Gastrocnemius medialis (tissue), 4 donors: ENCODE measurements around the gene KCNIP4.

Experiments used
- POLR2A ChIP-seq, 2 donors: fragments of 450-650 bp; IDR thresholded peaks; one replicate each; pipeline ENCODE4 v1.6.1; 2017; ENCODE audit warnings: antibody characterized with exemption in 2 of 2, mild to moderate bottlenecking in 2 of 2, moderate library complexity in 2 of 2
- TF ChIP-seq, protein P1 (sequence below), 5 experiments: fragments of 450-650 bp in 3 of 5; fragments of 200-600 bp in 2 of 5; sonication (generic) in 2 of 5; IDR thresholded peaks in 4 of 5; conservative IDR thresholded peaks in 1 of 5; 1 replicate in 4 of 5; 2 replicates in 1 of 5; pipeline ENCODE4 v1.5.1; 2016 to 2019; ENCODE audit warnings: antibody characterized with exemption in 5 of 5, mild to moderate bottlenecking in 3 of 5, moderate library complexity in 3 of 5

DNA sequence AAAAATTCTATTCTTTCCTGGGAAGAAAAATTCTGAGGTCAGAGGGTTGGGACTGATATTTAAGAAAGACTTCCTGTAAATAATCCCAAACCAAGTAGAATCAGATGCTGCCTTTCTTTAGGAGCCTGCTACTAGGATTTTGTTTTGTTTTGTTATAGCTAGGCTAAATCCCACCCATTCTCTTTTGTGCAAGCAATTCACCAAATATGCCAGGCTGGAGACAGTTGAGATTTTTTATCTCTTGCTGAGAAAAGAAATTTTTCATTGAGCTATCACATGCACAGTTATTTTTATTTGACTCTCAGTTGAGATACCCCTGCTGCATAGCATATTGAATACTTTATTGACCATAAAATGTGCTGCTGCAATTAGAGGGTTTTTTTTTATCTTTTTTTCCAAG lies 196.0 kb downstream of the KCNIP4 start:
- TF ChIP-seq, protein P1, sequence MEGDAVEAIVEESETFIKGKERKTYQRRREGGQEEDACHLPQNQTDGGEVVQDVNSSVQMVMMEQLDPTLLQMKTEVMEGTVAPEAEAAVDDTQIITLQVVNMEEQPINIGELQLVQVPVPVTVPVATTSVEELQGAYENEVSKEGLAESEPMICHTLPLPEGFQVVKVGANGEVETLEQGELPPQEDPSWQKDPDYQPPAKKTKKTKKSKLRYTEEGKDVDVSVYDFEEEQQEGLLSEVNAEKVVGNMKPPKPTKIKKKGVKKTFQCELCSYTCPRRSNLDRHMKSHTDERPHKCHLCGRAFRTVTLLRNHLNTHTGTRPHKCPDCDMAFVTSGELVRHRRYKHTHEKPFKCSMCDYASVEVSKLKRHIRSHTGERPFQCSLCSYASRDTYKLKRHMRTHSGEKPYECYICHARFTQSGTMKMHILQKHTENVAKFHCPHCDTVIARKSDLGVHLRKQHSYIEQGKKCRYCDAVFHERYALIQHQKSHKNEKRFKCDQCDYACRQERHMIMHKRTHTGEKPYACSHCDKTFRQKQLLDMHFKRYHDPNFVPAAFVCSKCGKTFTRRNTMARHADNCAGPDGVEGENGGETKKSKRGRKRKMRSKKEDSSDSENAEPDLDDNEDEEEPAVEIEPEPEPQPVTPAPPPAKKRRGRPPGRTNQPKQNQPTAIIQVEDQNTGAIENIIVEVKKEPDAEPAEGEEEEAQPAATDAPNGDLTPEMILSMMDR (IDR thresholded peaks at IDR 0.05 in 4 of 5, conservative IDR thresholded peaks at IDR 0.05 in 1 of 5) = no peak
- TF ChIP-seq POLR2A (IDR thresholded peaks at IDR 0.05) = no peak
